CD4-positive, alpha-beta T cell treated with Interleukin-6 for 4 hours (primary cell): ENCODE measurements around the gene SDHB.

Source experiments
- DNase-seq: peaks from one replicate; pipeline ENCODE4 v3.0.0-alpha.2; 2020; ENCODE audit warnings: mixed read lengths

The SDHB gene

DNA sequence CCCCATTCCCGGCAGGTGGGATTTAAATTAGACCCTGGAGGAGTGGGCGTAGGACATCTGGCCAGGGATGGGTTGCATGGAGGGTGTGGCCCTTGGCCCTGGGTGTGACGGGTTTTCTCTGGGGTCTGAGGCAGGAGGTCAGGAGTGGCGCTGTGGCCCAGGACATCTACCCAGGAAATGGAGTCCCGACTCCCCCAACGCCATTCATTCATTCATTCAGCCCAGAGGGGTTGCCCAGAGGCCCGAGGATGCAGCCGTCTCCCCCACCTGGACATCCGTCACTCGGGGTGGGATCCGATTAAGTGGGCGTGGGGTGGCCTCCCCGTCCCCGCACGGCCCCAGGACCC, 42.8 kb downstream of the SDHB start:
- DNase-seq: no peak

GRCh38 chr1:17009706-17010105, 44.1 kb downstream of the SDHB start:
- DNase-seq: no peak

GRCh38 chr1:17008208-17008855, 45.5 kb downstream of the SDHB start:
- no peak for DNase-seq

- no peak for DNase-seq
These were observed 46.7 kb downstream of the SDHB start for GRCh38 chr1:17007121-17007520.

DNA sequence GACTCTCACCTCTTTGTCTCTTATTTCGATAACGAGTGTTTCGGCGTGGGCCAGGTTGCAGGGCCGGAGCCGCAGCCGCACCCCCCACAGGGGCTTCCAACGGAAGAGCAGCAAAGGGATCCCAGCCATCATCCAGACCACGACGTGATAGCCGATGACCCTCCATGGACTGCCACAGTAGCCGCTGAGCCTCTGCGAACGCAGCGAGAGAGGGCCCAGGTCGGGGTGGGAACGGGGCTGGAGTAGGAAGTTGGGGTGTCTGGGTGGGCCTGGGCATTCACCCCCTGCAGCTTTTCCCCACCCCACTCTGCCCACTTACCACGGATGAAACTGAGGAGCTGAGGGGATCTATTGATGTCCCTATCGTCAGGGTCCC, 48.5 kb downstream of the SDHB start:
- DNase-seq: no peak

DNA sequence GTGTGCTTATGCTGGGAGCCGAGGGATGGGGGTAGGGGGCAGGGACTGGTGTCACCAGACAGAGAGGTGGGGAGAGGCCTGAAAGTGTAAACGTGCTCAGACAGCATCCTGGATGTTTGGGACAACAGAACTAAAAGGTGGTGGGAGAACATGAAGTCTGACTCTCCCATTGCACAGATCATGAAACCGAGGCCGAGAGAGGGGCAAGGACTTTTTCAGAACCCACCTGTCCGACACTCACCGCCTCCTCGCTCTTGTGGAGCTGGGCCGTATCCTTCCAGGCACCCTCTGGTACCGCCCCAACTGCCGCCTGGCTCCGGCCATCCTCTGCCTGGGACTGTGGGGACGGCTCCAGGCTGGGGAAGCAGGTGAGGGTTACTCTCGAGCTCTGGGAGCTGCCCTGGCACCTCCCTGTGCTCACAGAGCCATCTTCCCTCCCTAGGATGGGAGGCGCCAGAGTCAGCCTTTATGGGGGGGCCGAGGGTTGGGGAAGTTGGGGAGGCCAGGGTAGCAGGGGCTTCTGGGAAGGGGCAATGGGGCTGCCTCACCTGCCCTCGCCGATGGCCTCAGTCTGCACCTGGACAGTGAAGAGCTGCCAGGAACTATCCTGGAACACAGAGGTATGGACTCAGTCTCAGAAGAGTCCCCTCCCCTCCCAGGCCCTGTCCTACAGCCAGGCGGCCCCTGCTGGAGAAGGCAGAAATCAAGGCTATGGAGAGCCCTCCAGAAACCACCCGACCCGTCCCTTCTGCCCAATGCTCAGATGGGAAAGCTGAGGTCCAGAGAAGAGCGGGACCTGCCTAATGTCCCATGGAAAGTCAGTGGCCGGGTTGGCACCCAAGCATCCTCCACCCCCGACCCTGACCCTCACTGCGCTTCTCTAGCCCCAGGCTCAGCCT, 49.1 kb downstream of the SDHB start:
- no peak for DNase-seq

- DNase-seq: no peak
These were observed 51.3 kb downstream of the SDHB start for GRCh38 chr1:17002524-17002902.

DNA sequence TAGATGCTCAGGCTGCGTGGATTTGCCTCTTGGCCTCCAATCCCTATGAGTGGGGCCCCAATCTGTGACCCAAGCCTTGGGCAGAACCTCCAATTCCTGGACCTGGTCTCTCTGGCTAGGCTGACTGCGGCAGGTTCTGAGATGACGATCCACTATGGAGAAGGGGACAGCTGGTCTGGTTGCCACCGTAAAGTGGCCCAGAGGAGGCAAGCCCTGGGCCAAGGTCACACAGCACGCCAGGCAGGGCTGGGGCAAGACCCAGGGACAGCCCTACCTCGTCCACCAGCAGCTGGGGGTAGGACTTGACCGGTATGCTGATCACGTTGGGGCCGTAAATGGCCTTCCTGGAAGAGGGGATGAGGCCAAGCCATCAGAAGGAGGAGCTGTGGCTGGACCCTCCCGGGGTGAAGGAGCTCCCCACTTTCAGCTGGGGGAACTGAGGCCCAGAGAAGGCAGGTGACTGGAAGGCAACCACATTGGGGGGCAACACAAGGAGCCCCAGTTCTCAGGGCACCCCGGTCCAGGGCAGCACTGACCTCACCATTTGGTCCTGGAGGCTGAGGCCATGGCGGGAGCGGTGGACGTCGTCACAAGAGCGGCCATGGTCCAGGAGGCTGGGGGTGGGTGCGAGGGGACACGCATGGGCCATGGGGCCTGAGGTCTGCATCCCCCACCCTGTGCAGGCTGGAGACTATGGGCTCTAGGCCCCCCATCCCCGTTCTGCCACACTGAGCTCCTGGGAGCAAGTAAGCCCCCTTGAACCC, 51.9 kb downstream of the SDHB start:
- no peak for DNase-seq

- DNase-seq: no peak
These were observed 54.0 kb downstream of the SDHB start for GRCh38 chr1:16999863-17000262.

DNA sequence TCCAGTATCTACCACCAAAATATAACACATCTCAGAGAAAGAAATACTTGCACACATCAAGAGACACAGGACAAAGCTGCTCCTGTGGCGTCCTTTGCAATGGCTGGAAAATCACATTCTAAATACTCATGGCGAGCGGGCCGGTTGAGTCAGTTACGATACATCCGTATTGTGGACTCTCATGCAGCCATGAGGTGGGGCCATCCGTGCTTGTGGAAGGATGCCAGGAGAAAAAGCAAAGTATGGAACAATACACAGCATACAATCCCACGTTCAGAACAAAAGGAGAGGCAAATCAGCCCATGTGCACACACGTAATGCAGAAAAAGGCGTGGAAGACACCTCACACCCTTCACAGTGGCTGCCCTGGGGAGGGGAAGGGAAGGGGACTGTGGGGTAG, 55.2 kb downstream of the SDHB start:
- DNase-seq: no peak

- no peak for DNase-seq
These were observed 57.0 kb downstream of the SDHB start for GRCh38 chr1:16996845-16997244.

DNA sequence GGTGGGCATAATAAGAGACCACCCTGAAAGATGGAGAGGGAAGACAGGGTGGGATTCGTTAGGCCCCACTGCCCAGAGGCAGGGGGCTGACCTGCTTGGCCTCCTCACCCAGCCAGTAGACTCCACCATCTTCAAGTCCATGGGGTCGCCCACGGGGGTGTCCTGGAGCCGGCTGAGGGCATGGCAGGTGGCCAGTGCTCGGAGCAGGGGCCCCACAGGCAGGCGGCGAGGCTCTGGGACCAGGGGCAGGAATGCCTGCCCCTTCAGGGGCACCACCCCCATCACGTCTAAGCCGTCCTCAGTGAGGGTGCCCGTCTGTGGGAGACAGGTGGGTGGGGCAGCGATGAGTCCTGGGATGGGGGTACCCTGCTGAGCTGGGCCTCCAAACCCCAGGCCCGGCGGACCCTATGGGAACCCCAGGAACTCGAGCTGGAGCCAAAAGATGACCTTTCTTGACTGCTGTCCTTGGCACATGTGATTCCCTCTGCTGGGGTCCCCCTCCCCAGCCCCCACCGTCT, 60.3 kb downstream of the SDHB start:
- DNase-seq: no peak

- no peak for DNase-seq
These were observed 61.2 kb downstream of the SDHB start for GRCh38 chr1:16992675-16993074.

GRCh38 chr1:16992102-16992501, 61.7 kb downstream of the SDHB start:
- DNase-seq: no peak

DNA sequence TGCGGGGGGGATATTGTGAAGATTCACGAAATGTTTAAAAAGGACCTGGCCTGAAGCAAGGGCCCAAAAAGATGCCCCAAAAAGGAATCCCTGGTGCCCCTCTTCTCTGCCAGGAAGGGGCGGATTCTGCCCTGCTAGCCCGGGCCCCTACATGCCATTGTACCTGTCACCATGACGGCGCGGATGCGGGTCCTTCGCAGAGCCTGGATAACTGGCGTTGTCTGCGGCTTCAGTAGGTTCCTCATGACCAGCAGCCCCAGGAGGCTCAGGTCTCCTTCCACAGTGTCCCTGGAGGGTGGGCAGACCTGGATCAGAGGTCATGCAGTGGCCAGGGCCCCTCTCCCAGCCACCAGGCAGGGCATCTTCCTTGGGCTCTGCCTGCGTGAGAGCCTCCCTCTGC, 62.3 kb downstream of the SDHB start:
- no peak for DNase-seq

- no peak for DNase-seq
These were observed 64.0 kb downstream of the SDHB start for GRCh38 chr1:16989676-16990391.

- DNase-seq: no peak
These were observed 65.6 kb downstream of the SDHB start for GRCh38 chr1:16988210-16988609.

DNA sequence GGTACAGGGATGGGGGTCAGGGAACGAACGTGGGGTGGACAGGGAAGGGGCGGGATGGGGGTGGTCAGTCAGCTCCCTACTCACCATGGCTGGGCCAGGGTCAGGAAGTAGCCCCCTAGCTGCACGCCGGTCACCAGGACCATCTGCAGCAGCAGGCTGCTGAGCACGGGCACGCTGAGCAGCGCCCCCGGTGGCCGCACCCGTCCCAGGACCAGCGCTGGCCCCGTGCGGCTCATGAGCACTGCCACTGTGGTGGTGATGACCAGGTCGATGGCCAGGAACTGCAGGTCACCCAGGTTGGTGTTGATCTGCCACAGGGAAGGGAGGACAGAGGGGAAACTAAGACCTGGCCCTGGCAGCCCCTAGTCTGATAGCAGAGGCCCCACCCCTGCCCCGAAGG, 66.9 kb downstream of the SDHB start:
- DNase-seq: no peak

DNA sequence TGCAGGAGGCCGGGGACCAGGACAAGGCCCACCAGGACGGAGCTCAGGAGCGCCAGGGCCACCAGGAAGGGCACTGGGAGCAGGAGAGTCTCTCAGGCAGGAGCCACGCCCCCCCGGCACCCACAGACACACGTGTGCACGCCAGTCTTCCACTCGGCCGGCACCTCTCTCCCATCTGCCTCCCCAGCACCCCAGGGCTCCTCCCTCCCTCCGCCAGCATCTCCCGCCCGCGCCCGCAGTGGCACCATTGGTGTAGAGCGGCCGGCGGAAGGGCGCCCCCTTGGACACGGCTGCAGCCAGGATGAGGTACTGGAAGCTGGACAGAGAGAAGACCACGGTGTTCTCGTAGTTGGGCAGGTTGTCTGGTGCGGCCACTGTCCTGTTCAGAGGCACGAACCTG, 67.3 kb downstream of the SDHB start:
- no peak for DNase-seq

DNA sequence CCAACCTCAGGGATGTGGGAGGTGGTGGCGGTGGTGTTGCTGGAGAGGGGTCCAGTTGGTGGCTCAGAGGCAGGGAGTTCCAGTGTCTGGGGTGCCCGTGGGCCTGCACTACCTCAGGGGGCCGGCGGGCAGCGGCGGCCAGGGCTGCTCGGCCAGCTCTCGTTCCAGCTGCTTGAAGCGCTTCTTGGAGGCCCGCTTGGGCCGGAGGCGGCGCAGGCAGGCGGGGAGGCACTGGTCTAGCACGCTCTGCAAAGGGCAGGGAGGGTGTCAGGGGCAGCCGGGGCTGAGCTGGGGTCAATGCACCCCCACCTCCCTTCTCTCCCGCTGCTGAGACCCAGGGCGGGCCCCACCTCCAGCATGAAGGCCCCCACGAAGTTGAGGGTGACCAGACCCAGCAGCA, 67.7 kb downstream of the SDHB start:
- no peak for DNase-seq

GRCh38 chr1:16984717-16985116, 69.1 kb downstream of the SDHB start:
- DNase-seq: no peak

DNA sequence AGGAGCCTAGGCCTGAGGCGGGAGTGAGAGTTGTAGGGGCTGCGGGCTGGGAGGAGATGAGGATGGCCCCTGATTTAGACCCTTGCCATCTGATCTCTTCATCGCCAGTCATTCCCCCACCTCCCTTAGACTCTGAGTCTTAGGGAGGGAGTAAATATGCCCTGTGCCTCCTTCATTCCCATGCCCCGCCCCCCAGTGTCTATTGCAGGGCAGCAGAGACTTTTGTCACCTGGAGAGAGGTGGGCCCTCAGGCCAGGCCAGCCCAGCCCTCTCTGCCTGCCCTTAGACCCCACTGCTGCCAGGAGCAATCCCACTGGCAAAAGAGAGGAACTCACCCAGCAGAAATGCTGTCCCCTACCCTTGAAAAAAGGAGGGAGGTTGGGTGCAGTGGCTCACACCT, 70.2 kb downstream of the SDHB start:
- no peak for DNase-seq

- DNase-seq: no peak
These were observed 70.9 kb downstream of the SDHB start for GRCh38 chr1:16982902-16983301.
